ENCODE results near the gene ZNF451.

DNA sequence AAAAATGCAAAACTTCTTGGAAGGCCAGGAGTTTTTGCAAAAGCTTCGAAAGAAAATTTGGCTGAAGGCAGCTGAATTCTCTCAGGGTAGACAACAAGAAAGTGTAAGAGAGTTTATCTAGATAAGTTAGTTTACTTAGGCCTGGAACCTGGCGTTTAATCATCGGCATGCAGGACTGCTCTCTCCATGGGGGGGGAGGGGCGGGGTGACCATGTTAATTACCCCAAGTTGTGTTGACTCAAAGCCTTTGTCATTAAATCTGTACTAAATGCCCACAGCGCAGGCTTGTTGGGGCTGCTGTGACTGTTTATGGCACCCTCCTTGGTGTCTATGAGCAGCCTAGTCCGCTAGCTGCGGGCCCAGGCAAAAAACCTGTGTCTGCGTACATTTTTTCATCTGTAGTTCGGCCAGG is 20.1 kb upstream of the ZNF451 start:
- TF ChIP-seq, protein P1, sequence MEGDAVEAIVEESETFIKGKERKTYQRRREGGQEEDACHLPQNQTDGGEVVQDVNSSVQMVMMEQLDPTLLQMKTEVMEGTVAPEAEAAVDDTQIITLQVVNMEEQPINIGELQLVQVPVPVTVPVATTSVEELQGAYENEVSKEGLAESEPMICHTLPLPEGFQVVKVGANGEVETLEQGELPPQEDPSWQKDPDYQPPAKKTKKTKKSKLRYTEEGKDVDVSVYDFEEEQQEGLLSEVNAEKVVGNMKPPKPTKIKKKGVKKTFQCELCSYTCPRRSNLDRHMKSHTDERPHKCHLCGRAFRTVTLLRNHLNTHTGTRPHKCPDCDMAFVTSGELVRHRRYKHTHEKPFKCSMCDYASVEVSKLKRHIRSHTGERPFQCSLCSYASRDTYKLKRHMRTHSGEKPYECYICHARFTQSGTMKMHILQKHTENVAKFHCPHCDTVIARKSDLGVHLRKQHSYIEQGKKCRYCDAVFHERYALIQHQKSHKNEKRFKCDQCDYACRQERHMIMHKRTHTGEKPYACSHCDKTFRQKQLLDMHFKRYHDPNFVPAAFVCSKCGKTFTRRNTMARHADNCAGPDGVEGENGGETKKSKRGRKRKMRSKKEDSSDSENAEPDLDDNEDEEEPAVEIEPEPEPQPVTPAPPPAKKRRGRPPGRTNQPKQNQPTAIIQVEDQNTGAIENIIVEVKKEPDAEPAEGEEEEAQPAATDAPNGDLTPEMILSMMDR (IDR thresholded peaks at IDR 0.05; ENCODE audit: extremely low read depth in 1 of 2, insufficient read depth in 1 of 2, low read depth in 1 of 2, low read length in 2 of 2), result no peak
- TF ChIP-seq POLR2A (IDR thresholded peaks at IDR 0.05; ENCODE audit: low read depth, low read length) (no peak), JUN (IDR thresholded peaks at IDR 0.05; ENCODE audit: borderline replicate concordance, insufficient read depth, insufficient read length, low read depth) (no peak), GATA2 (IDR thresholded peaks at IDR 0.05; ENCODE audit: insufficient read depth, insufficient read length, low read depth, low read length) (no peak)
- TF ChIP-seq, protein P2, sequence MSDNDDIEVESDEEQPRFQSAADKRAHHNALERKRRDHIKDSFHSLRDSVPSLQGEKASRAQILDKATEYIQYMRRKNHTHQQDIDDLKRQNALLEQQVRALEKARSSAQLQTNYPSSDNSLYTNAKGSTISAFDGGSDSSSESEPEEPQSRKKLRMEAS (IDR thresholded peaks at IDR 0.05; ENCODE audit: insufficient read depth, insufficient read length), result no peak
